ENCODE measurements around the gene NTN4.

DNA sequence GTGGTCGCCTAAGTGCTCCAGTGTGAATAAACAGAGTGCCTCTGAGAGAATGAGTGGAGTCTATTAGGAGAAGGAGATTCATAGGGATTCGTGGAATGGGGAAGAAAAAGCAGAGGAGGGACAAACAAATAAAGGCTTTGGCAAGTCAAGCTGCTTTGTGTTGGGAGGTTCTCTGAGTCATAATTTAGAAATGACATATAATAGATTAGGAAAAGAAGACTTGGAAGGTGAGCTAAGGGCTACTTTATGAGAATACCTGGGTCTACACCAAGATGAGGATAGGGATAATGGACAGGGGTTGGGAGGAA is 6.4 kb upstream of the NTN4 start:
- TF ChIP-seq, protein P1, sequence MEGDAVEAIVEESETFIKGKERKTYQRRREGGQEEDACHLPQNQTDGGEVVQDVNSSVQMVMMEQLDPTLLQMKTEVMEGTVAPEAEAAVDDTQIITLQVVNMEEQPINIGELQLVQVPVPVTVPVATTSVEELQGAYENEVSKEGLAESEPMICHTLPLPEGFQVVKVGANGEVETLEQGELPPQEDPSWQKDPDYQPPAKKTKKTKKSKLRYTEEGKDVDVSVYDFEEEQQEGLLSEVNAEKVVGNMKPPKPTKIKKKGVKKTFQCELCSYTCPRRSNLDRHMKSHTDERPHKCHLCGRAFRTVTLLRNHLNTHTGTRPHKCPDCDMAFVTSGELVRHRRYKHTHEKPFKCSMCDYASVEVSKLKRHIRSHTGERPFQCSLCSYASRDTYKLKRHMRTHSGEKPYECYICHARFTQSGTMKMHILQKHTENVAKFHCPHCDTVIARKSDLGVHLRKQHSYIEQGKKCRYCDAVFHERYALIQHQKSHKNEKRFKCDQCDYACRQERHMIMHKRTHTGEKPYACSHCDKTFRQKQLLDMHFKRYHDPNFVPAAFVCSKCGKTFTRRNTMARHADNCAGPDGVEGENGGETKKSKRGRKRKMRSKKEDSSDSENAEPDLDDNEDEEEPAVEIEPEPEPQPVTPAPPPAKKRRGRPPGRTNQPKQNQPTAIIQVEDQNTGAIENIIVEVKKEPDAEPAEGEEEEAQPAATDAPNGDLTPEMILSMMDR (IDR thresholded peaks at IDR 0.05; ENCODE audit: low read depth, low read length, missing input control), result no peak
- TF ChIP-seq JUND (IDR thresholded peaks at IDR 0.05) (no peak), GABPA (IDR thresholded peaks at IDR 0.05 in 1 of 2, conservative IDR thresholded peaks at IDR 0.05 in 1 of 2) (no peak), HNF4G (IDR thresholded peaks at IDR 0.05) (no peak), EGR1 (IDR thresholded peaks at IDR 0.05; ENCODE audit: low read depth in 2 of 2) (no peak), TAF1 (conservative IDR thresholded peaks at IDR 0.05) (no peak), RAD21 (IDR thresholded peaks at IDR 0.05) (no peak), RXRA (IDR thresholded peaks at IDR 0.05) (no peak), SP1 (IDR thresholded peaks at IDR 0.05) (no peak), YY1 (IDR thresholded peaks at IDR 0.05) (no peak)
- TF ChIP-seq, protein P2, sequence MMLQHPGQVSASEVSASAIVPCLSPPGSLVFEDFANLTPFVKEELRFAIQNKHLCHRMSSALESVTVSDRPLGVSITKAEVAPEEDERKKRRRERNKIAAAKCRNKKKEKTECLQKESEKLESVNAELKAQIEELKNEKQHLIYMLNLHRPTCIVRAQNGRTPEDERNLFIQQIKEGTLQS (IDR thresholded peaks at IDR 0.05), result no peak
- TF ChIP-seq, protein P3, sequence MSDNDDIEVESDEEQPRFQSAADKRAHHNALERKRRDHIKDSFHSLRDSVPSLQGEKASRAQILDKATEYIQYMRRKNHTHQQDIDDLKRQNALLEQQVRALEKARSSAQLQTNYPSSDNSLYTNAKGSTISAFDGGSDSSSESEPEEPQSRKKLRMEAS (IDR thresholded peaks at IDR 0.05), result no peak
- TF ChIP-seq, protein P4, sequence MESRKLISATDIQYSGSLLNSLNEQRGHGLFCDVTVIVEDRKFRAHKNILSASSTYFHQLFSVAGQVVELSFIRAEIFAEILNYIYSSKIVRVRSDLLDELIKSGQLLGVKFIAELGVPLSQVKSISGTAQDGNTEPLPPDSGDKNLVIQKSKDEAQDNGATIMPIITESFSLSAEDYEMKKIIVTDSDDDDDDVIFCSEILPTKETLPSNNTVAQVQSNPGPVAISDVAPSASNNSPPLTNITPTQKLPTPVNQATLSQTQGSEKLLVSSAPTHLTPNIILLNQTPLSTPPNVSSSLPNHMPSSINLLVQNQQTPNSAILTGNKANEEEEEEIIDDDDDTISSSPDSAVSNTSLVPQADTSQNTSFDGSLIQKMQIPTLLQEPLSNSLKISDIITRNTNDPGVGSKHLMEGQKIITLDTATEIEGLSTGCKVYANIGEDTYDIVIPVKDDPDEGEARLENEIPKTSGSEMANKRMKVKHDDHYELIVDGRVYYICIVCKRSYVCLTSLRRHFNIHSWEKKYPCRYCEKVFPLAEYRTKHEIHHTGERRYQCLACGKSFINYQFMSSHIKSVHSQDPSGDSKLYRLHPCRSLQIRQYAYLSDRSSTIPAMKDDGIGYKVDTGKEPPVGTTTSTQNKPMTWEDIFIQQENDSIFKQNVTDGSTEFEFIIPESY (IDR thresholded peaks at IDR 0.05), result no peak

All from liver (tissue), 3 donors.